ENCODE results near the gene MYRF.

The MYRF gene

GRCh38 chr11:61728066-61728939, 24.1 kb upstream of the MYRF start:
- Histone ChIP-seq H3K4me3 (no peak overlapping the region), H3K27me3 (no peaks in the 10 kb centered on the region), H3K27ac (no peak overlapping the region), H3K4me1 (peaks cover 0 to 19% (median 8%) of the 10 kb centered on the region in 4 donors), H3K36me3 (peaks cover 0 to 58% (median 0%) of the 10 kb centered on the region in 3 donors), H3K9me3 (no peaks in the 10 kb centered on the region)
- DNase-seq: no peak
- intact Hi-C loops (cut with DNase I; ENCODE audit: low total_unique reads): no loop called here
- TF ChIP-seq CTCF (IDR thresholded peaks at IDR 0.05): no peak

GRCh38 chr11:61728940-61729219, 23.6 kb upstream of the MYRF start:
- H3K36me3 ChIP-seq: peaks cover 0 to 52% (median 0%) of the 10 kb centered on the region in 3 donors
- no peaks in the 10 kb centered on the region for H3K27me3 ChIP-seq
- H3K4me3 ChIP-seq: no peak overlapping the region
- H3K4me1 ChIP-seq: peaks cover 0 to 23% (median 8%) of the 10 kb centered on the region in 4 donors
- TF ChIP-seq CTCF (IDR thresholded peaks at IDR 0.05): no peak
- no peaks in the 10 kb centered on the region for H3K9me3 ChIP-seq
- intact Hi-C loops (cut with DNase I; ENCODE audit: low total_unique reads): no loop called here
- no peak overlapping the region for H3K27ac ChIP-seq
- no peak for DNase-seq

- no peak overlapping the region for H3K27ac ChIP-seq
Observed at GRCh38 chr11:61730240-61730994, 22.0 kb upstream of the MYRF start.

GRCh38 chr11:61731211-61731951, 21.1 kb upstream of the MYRF start:
- Histone ChIP-seq H3K4me3 (no peak overlapping the region), H3K27ac (peak overlapping the region in 1 of 2 donors; percentile 67), H3K36me3 (peaks cover 0 to 48% (median 17%) of the 10 kb centered on the region in 3 donors), H3K27me3 (no peaks in the 10 kb centered on the region), H3K4me1 (peaks cover 0 to 23% (median 8%) of the 10 kb centered on the region in 4 donors), H3K9me3 (no peaks in the 10 kb centered on the region)
- intact Hi-C loops (cut with DNase I; ENCODE audit: low total_unique reads): no loop called here
- DNase-seq: no peak
- no peak for TF ChIP-seq CTCF (IDR thresholded peaks at IDR 0.05)

More at GRCh38 chr11:61730240-61730994, 22.0 kb upstream of the MYRF start:
- peaks cover 0 to 48% (median 8%) of the 10 kb centered on the region in 3 donors for H3K36me3 ChIP-seq
- peaks cover 0 to 23% (median 8%) of the 10 kb centered on the region in 4 donors for H3K4me1 ChIP-seq
- no peak for DNase-seq
- H3K4me3 ChIP-seq: no peak overlapping the region
- intact Hi-C loops (cut with DNase I; ENCODE audit: low total_unique reads): no loop called here
- H3K27me3 ChIP-seq: no peaks in the 10 kb centered on the region
- H3K9me3 ChIP-seq: no peaks in the 10 kb centered on the region
- TF ChIP-seq CTCF (IDR thresholded peaks at IDR 0.05): no peak

GRCh38 chr11:61731952-61732675, 20.3 kb upstream of the MYRF start:
- H3K9me3 ChIP-seq: no peaks in the 10 kb centered on the region
- no peaks in the 10 kb centered on the region for H3K27me3 ChIP-seq
- no peak overlapping the region for H3K4me3 ChIP-seq
- no peak for TF ChIP-seq CTCF (IDR thresholded peaks at IDR 0.05)
- intact Hi-C loops (cut with DNase I; ENCODE audit: low total_unique reads): loop anchor here (2.0 kb wide), 1 partner anchor 51 kb away; the partner anchor contains the start of gene DAGLA
- peaks cover 0 to 48% (median 23%) of the 10 kb centered on the region in 3 donors for H3K36me3 ChIP-seq
- no peak for DNase-seq
- H3K27ac ChIP-seq: peak overlapping the region; percentile 17 to 67
- H3K4me1 ChIP-seq: peaks cover 0 to 23% (median 8%) of the 10 kb centered on the region in 4 donors

All from tibial artery (tissue), 4 donors.